Measurements from ENCODE around the gene SUPT5H. TPM values are rescaled to one million over a fixed set of nuclear protein-coding genes. Genes with fewer than 3 reads are reported as not detected.

The SUPT5H gene
- total and polyA plus RNA-seq, 2 of the 13 experiments (the other 11 are each of a cell fraction or from before 2014, with no cell fraction given): 48.2 to 51.7 TPM

GRCh38 chr19:39435499-39436349 is 9.7 kb upstream of the SUPT5H start, which contains the start of gene RPS16:
Gene RPS16 (minus strand): TSS chr19:39435949. CDS start chr19:39435895, 54 bp downstream.
- Histone ChIP-seq H4K20me1 (ENCODE audit: insufficient read depth, low read length) (peaks cover 29% of the 10 kb centered on the region), H3K27ac (ENCODE audit: extremely low read length, insufficient read depth, low read length) (peak within 1 kb of the TSS; percentile 88), H3K9me3 (ENCODE audit: low read length) (no peaks in the 10 kb centered on the region), H2AFZ (ENCODE audit: low read length) (no peak within 1 kb of the TSS), H3K27me3 (ENCODE audit: control insufficient read depth in 1 of 2, insufficient read depth in 2 of 2, low read length in 2 of 2) (no peaks in the 10 kb centered on the region; a peak in 1 of 5 replicates), H3K4me3 (replicated peaks in 1 of 3; ENCODE audit: insufficient read depth in 1 of 3, low read depth in 2 of 3, low read length in 3 of 3) (peak within 1 kb of the TSS; percentile 91 to 100 (median 99)), H3K4me1 (ENCODE audit: insufficient read depth, low read length) (peaks cover 76% of the 10 kb centered on the region), H3K9ac (ENCODE audit: insufficient read depth, low read depth, low read length) (peak within 1 kb of the TSS; percentile 99), H3K79me2 (ENCODE audit: insufficient read depth, low read length) (peaks cover 24% of the 10 kb centered on the region), H3K4me2 (ENCODE audit: low read depth, low read length) (peak within 1 kb of the TSS; percentile 95), H3K36me3 (replicated peaks in 1 of 2; ENCODE audit: control insufficient read depth in 1 of 2, insufficient read depth in 2 of 2, low read length in 2 of 2) (peaks cover 11 to 26% of the 10 kb centered on the region in 2 experiments)
- intact Hi-C loops (cut with micrococcal nuclease; ENCODE audit: unreplicated experiment): no loop called here
- peak; percentile 94 for DNase-seq (ENCODE audit: low spot score)
- in situ Hi-C loops (cut with HindIII; ENCODE audit: extremely low pct_ligation_motif_present, low pct_unique_long_range_greater_than_20kb): no loop called here
- FAIRE-seq: peak; percentile 42
- no TSS peak for BruUV-seq (replicated peaks)
- ATAC-seq: peak; percentile 89
- WGBS (ENCODE audit: low lambda C conversion rate): under 1% methylated on average over 38 of the region's 61 CpGs
- CTCF ChIA-PET (ENCODE audit: low intra/inter-chr PET ratio, low total read pairs): no interaction called here
- POLR2A ChIA-PET: interaction anchor here (0.6 to 1.8 kb wide), 41 partner anchors 9 to 535 kb away, joined by 3 to 78 read pairs (median 5); partner anchors contain the start of genes EID2, EID2B, FBL and MED29
- TF ChIP-seq SATB2 (CRISPR knock-in tag; IDR thresholded peaks at IDR 0.05) (no peak; the same call in 1 of the 2 replicates), TFDP1 (CRISPR knock-in tag; IDR thresholded peaks at IDR 0.05; ENCODE audit: borderline replicate concordance) (peak; percentile 96), ZNF572 (CRISPR knock-in tag; IDR thresholded peaks at IDR 0.05) (0 out of 2 replicates have a peak, but pooled peaks have one; percentile 59), CEBPG (CRISPR knock-in tag; IDR thresholded peaks at IDR 0.05) (peak; percentile 35; the same call in 1 of the 2 replicates), MYC (CRISPR knock-in tag; IDR thresholded peaks at IDR 0.05; ENCODE audit: borderline replicate concordance) (peak; percentile 99), ZMYM3 (CRISPR knock-in tag; IDR thresholded peaks at IDR 0.05) (no peak; the same call in 1 of the 2 replicates), TBX3 (IDR thresholded peaks at IDR 0.05; ENCODE audit: borderline replicate concordance) (no peak), ZNF564 (CRISPR knock-in tag; IDR thresholded peaks at IDR 0.05) (no peak; the same call in 1 of the 2 replicates), ZSCAN20 (CRISPR knock-in tag; IDR thresholded peaks at IDR 0.05; ENCODE audit: borderline replicate concordance) (no peak), AGO1 (IDR thresholded peaks at IDR 0.05; ENCODE audit: low read depth, low read length, poor library complexity, severe bottlenecking) (peak; percentile 74), ZNF770 (CRISPR knock-in tag; IDR thresholded peaks at IDR 0.05) (peak; percentile 65; the same call in 1 of the 2 replicates), HINFP (CRISPR knock-in tag; IDR thresholded peaks at IDR 0.05; ENCODE audit: low read depth) (peak; percentile 98; the same call in 1 of the 2 replicates), HHEX (CRISPR knock-in tag; IDR thresholded peaks at IDR 0.05) (no peak), FOXP1 (IDR thresholded peaks at IDR 0.05) (no peak), FOXP1 (CRISPR knock-in tag; IDR thresholded peaks at IDR 0.05) (no peak), CEBPZ (IDR thresholded peaks at IDR 0.05; ENCODE audit: low read length) (no peak)
